GM12878 (cell line): Measurements from ENCODE around the gene MOXD1. TPM values are rescaled to one million over a fixed set of nuclear protein-coding genes. Genes with fewer than 3 reads are reported as not detected.

ENCODE experiments used
- polyA plus RNA-seq, 11 experiments: library from polyadenylated mRNA; depleted of rRNA in 4 of 11; unstranded in 6 of 11; stranded (reverse) in 5 of 11; fragments of >200 nt; fragmentation: Nextera tagmentation in 4 of 11; fragmentation: Illumina TruSeq in 1 of 11; extraction: Ambion mirVana in 4 of 11; extraction: Trizol in 1 of 11; gene quantifications; 1 replicate in 1 of 11; 2 replicates in 10 of 11; pipeline versions ENCODE4 v1.2.1 to v1.2.3, GENCODE V29; 2011 to 2016; ENCODE audit warnings: inconsistent platforms in 2 of 11, missing spikeins in 2 of 11, low read depth in 1 of 11
- total RNA-seq, 4 experiments: library from RNA; depleted of rRNA in 3 of 4; stranded (reverse); fragments of >200 nt in 3 of 4; fragmentation: Illumina TruSeq in 1 of 4; extraction: Trizol in 1 of 4; gene quantifications; 2 replicates each; pipeline versions ENCODE4 v1.2.1 to v1.2.3, GENCODE V29; 2013 to 2021

Gene MOXD1
- total and polyA plus RNA-seq, 10 of the 15 experiments (the other 5 are each of a cell fraction or from before 2014, with no cell fraction given) = 0.03 to 2.1 (median 0.64) TPM

Other genes with a start within 250 kb of the MOXD1 start
- 28.8 and 33.4 TPM in 2 replicates for gene STX7, start 111.6 kb upstream of the MOXD1 start, total RNA-seq (2014; rRNA removed)
- gene STX7, start 111.6 kb upstream of the MOXD1 start, total RNA-seq (2014; rRNA removed; fragmentation: Illumina TruSeq; extraction: Trizol) = 44.2 and 50.1 TPM in 2 replicates
- 57.9 and 60.8 TPM in 2 replicates for gene STX7, start 111.6 kb upstream of the MOXD1 start, total RNA-seq (2021)
- gene STX7, start 111.6 kb upstream of the MOXD1 start, polyA plus RNA-seq (2011; rRNA removed) = 75.5 and 95.5 TPM in 2 replicates
- 66.1 and 70.2 TPM in 2 replicates for gene STX7, start 111.6 kb upstream of the MOXD1 start, polyA plus RNA-seq (2014; fragmentation: Illumina TruSeq; extraction: Trizol)
- 10 to 100 TPM; 26.5 to 30.7 TPM for gene STX7, start 111.6 kb upstream of the MOXD1 start, polyA plus RNA-seq (2014; fragmentation: Nextera tagmentation; extraction: Ambion mirVana)
- 38.6 and 40.0 TPM in 2 replicates for gene STX7, start 111.6 kb upstream of the MOXD1 start, polyA plus RNA-seq (2014; rRNA removed)
- 10 to 100 TPM; 52.5 to 58.1 TPM for gene STX7, start 111.6 kb upstream of the MOXD1 start, polyA plus RNA-seq (2016; fragmentation: Nextera tagmentation; extraction: Ambion mirVana)
- gene TAAR9, start 136.8 kb upstream of the MOXD1 start, total RNA-seq (2014; rRNA removed) = not detected in 2 replicates
- not detected in 2 replicates for gene TAAR9, start 136.8 kb upstream of the MOXD1 start, total RNA-seq (2014; rRNA removed; fragmentation: Illumina TruSeq; extraction: Trizol)
- gene TAAR9, start 136.8 kb upstream of the MOXD1 start, total RNA-seq (2021) = not detected in 2 replicates
- gene TAAR9, start 136.8 kb upstream of the MOXD1 start, polyA plus RNA-seq (2011; rRNA removed) = not detected in 2 replicates
- not detected in 2 replicates for gene TAAR9, start 136.8 kb upstream of the MOXD1 start, polyA plus RNA-seq (2014; fragmentation: Illumina TruSeq; extraction: Trizol)
- gene TAAR9, start 136.8 kb upstream of the MOXD1 start, polyA plus RNA-seq (2014; fragmentation: Nextera tagmentation; extraction: Ambion mirVana) = not detected
- not detected in 2 replicates for gene TAAR9, start 136.8 kb upstream of the MOXD1 start, polyA plus RNA-seq (2014; rRNA removed)
- gene TAAR9, start 136.8 kb upstream of the MOXD1 start, polyA plus RNA-seq (2016; fragmentation: Nextera tagmentation; extraction: Ambion mirVana) = not detected
- gene TAAR8, start 151.2 kb upstream of the MOXD1 start, total RNA-seq (2014; rRNA removed) = not detected in 2 replicates
- gene TAAR8, start 151.2 kb upstream of the MOXD1 start, total RNA-seq (2014; rRNA removed; fragmentation: Illumina TruSeq; extraction: Trizol) = not detected in 2 replicates
- not detected in 2 replicates for gene TAAR8, start 151.2 kb upstream of the MOXD1 start, total RNA-seq (2021)
- not detected in 2 replicates for gene TAAR8, start 151.2 kb upstream of the MOXD1 start, polyA plus RNA-seq (2011; rRNA removed)
- not detected in 2 replicates for gene TAAR8, start 151.2 kb upstream of the MOXD1 start, polyA plus RNA-seq (2014; fragmentation: Illumina TruSeq; extraction: Trizol)
- not detected for gene TAAR8, start 151.2 kb upstream of the MOXD1 start, polyA plus RNA-seq (2014; fragmentation: Nextera tagmentation; extraction: Ambion mirVana)
- gene TAAR8, start 151.2 kb upstream of the MOXD1 start, polyA plus RNA-seq (2014; rRNA removed) = not detected in 2 replicates
- not detected for gene TAAR8, start 151.2 kb upstream of the MOXD1 start, polyA plus RNA-seq (2016; fragmentation: Nextera tagmentation; extraction: Ambion mirVana)
- not detected in 2 replicates for gene TAAR6, start 168.8 kb upstream of the MOXD1 start, total RNA-seq (2014; rRNA removed)
- not detected in 2 replicates for gene TAAR6, start 168.8 kb upstream of the MOXD1 start, total RNA-seq (2014; rRNA removed; fragmentation: Illumina TruSeq; extraction: Trizol)
- not detected in 2 replicates for gene TAAR6, start 168.8 kb upstream of the MOXD1 start, total RNA-seq (2021)
- gene TAAR6, start 168.8 kb upstream of the MOXD1 start, polyA plus RNA-seq (2011; rRNA removed) = not detected in 2 replicates
- not detected in 2 replicates for gene TAAR6, start 168.8 kb upstream of the MOXD1 start, polyA plus RNA-seq (2014; fragmentation: Illumina TruSeq; extraction: Trizol)
- gene TAAR6, start 168.8 kb upstream of the MOXD1 start, polyA plus RNA-seq (2014; fragmentation: Nextera tagmentation; extraction: Ambion mirVana) = not detected
- not detected in 2 replicates for gene TAAR6, start 168.8 kb upstream of the MOXD1 start, polyA plus RNA-seq (2014; rRNA removed)
- not detected for gene TAAR6, start 168.8 kb upstream of the MOXD1 start, polyA plus RNA-seq (2016; fragmentation: Nextera tagmentation; extraction: Ambion mirVana)
- gene TAAR5, start 188.3 kb upstream of the MOXD1 start, total RNA-seq (2014; rRNA removed) = not detected in 2 replicates
- not detected in 2 replicates for gene TAAR5, start 188.3 kb upstream of the MOXD1 start, total RNA-seq (2014; rRNA removed; fragmentation: Illumina TruSeq; extraction: Trizol)
- gene TAAR5, start 188.3 kb upstream of the MOXD1 start, total RNA-seq (2021) = not detected in 2 replicates
- gene TAAR5, start 188.3 kb upstream of the MOXD1 start, polyA plus RNA-seq (2011; rRNA removed) = not detected in 2 replicates
- not detected in 2 replicates for gene TAAR5, start 188.3 kb upstream of the MOXD1 start, polyA plus RNA-seq (2014; fragmentation: Illumina TruSeq; extraction: Trizol)
- not detected for gene TAAR5, start 188.3 kb upstream of the MOXD1 start, polyA plus RNA-seq (2014; fragmentation: Nextera tagmentation; extraction: Ambion mirVana)
- gene TAAR5, start 188.3 kb upstream of the MOXD1 start, polyA plus RNA-seq (2014; rRNA removed) = not detected in 2 replicates
- gene TAAR5, start 188.3 kb upstream of the MOXD1 start, polyA plus RNA-seq (2016; fragmentation: Nextera tagmentation; extraction: Ambion mirVana) = not detected
- gene TAAR2, start 222.8 kb upstream of the MOXD1 start, total RNA-seq (2014; rRNA removed) = not detected in 2 replicates
- gene TAAR2, start 222.8 kb upstream of the MOXD1 start, total RNA-seq (2014; rRNA removed; fragmentation: Illumina TruSeq; extraction: Trizol) = not detected in 2 replicates
- not detected in 2 replicates for gene TAAR2, start 222.8 kb upstream of the MOXD1 start, total RNA-seq (2021)
- gene TAAR2, start 222.8 kb upstream of the MOXD1 start, polyA plus RNA-seq (2011; rRNA removed) = not detected in 2 replicates
- gene TAAR2, start 222.8 kb upstream of the MOXD1 start, polyA plus RNA-seq (2014; fragmentation: Illumina TruSeq; extraction: Trizol) = not detected in 2 replicates
- not detected for gene TAAR2, start 222.8 kb upstream of the MOXD1 start, polyA plus RNA-seq (2014; fragmentation: Nextera tagmentation; extraction: Ambion mirVana)
- not detected in 2 replicates for gene TAAR2, start 222.8 kb upstream of the MOXD1 start, polyA plus RNA-seq (2014; rRNA removed)
- not detected for gene TAAR2, start 222.8 kb upstream of the MOXD1 start, polyA plus RNA-seq (2016; fragmentation: Nextera tagmentation; extraction: Ambion mirVana)